Activated T-helper 1 cell treated with anti-CD3 and anti-CD28 coated beads, Interleukin-2, amount 50 U/mL, for 16 hours (primary cell): Measurements from ENCODE around the gene EN1.

Source experiments
- DNase-seq, 2 donors: peaks; one replicate each; pipeline ENCODE4 v3.0.0-alpha.2; 2020; ENCODE audit warnings: low read depth in 1 of 2, low spot score in 1 of 2

Gene EN1

GRCh38 chr2:118822572-118822971, 24.9 kb downstream of the EN1 start:
- DNase-seq, result no peak

- no peak for DNase-seq
Observed at GRCh38 chr2:118822015-118822414, 25.4 kb downstream of the EN1 start.

- DNase-seq, result no peak
Observed at GRCh38 chr2:118817469-118817868, 30.0 kb downstream of the EN1 start.

GRCh38 chr2:118816669-118817068, 30.8 kb downstream of the EN1 start:
- DNase-seq, result no peak

- no peak for DNase-seq
Observed at GRCh38 chr2:118815731-118816130, 31.7 kb downstream of the EN1 start.

DNA sequence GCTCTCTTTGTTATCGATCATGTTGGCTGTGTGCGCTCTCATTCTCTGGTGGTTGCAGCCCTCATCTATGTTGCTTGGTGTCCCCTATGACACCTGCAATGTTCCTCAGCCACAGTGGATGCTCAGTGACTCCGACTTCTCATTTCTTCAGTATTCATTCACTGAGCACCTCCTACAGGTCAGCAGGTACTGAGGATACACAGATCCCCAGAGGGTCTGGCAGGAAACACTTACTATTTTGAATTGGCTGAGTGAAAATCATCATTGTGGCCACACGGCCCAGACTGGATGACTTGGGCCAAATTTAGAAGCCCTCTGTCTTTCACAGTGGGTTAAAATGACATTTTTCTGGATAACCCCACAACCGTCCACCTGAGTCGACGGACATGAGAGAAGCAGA, 32.1 kb downstream of the EN1 start:
- no peak for DNase-seq

- no peak for DNase-seq
Observed at GRCh38 chr2:118814368-118814767, 33.1 kb downstream of the EN1 start.

DNA sequence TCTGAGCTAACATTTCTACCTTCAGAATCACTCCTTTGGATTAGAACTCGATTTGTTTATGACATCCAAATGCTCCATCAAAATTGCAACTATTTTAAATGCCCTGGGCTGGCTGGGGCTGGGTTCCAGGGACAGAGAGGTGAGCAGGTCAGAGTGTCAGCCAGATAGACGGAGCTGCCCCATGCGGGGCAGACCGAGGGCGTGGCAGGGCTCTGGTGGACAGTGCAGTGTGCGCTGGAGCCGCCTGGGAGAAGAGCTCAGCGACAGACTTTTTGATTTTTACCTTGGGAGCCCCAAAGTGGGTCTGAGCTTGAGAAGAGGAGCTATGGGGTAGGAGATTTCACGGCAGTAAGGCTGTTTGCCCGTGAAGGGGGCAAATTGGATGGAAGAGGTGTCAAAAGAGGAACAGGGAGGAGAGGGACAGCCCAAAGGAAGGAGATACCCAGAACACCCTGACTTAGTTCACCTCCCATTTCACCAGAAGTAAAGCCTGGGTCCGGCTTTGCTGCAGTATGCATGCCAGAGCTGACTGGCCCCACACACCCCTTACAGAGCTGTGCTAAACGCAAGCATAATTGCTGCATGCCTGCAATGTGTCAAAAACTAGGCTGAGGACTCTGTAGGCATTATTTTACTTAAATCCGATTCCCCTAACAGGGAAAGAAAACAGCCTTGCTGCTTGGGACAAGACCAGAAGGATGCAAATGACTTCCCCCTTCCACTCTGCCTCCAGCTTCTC, 33.7 kb downstream of the EN1 start:
- DNase-seq, result no peak

GRCh38 chr2:118813111-118813510, 34.3 kb downstream of the EN1 start:
- no peak for DNase-seq

GRCh38 chr2:118812552-118812951, 34.9 kb downstream of the EN1 start:
- DNase-seq, result no peak

DNA sequence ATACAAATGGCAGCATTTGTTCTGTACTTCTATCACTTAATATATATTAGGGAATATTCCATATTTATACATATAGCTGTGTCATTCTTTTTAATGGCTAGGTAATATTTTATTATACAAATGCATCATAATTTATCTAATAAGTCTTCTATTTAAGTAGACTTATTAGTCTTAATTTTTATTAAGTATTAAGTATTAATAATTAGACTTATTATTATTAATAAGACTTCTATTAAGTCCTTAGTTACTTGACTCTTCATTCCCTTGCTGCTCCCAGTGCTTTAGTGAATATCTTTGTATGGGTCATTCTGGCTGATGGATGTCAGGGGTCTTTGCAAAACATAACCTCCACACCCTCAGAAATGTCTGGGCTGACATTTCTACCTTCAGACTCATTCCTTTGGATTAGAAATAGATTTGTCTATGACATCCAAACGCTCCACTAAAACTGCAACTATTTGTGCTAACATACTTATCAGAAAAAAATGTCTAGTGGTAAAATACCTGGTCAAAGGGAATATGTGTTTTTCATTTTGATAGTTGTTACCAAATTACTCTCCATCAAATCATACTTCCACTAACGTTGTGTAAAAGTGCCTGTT, 35.8 kb downstream of the EN1 start:
- DNase-seq, result no peak

- no peak for DNase-seq
Observed at GRCh38 chr2:118810766-118811165, 36.7 kb downstream of the EN1 start.

DNA sequence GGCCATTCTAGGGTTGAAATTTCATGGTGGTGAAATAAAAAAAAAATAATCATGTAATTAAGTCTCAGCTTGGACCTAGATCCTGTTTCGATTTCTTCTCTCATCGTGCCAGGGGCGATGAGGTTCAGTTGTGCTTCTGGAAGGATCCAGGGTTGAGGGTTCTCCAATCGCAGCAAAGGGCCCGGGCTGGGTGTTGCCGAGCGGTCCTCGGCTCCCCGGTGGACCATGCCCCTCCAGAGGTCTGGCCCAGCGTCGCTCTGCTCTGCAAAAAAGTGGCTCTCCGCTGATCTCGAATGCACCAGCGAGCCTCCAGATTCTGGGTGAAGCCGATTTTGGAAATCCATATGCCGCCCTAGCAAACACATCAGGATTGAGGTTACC, 39.0 kb downstream of the EN1 start:
- DNase-seq, result no peak

- no peak for DNase-seq
Observed at GRCh38 chr2:118807668-118808428, 39.6 kb downstream of the EN1 start.

GRCh38 chr2:118806797-118807667, 40.4 kb downstream of the EN1 start:
- no peak for DNase-seq

DNA sequence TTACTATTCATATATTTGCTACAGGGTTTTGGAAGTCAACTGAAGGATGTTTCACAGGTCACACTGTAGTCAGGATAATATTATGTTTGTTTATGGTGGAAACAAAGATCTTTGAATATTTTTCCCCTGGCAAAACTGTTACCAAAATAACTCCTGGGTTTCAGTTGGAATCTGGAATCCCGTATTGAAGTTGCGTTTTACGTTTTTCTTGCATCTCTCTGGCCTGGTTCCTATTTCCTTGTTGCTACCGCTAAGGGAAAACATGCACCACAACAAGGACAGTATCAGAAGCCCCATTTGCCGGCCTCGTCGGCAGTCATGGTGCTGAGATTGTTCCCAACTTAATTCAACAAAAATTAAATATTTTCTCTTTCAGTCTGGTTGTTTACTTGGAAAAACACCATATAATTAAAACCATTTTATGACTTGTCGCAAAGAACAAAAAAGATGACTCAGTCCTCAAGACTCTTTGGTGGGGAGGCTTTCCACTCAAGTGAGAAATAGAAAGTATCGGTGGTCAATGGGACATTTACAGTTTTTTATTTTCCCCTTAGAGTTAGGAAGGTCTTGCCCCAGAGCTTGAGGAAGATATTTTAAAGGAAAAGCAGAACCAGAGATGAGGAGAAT, 42.3 kb downstream of the EN1 start:
- DNase-seq, result no peak

GRCh38 chr2:118803012-118803411, 44.4 kb downstream of the EN1 start:
- no peak for DNase-seq

- DNase-seq, result no peak
Observed at GRCh38 chr2:118801151-118801550, 46.3 kb downstream of the EN1 start.

DNA sequence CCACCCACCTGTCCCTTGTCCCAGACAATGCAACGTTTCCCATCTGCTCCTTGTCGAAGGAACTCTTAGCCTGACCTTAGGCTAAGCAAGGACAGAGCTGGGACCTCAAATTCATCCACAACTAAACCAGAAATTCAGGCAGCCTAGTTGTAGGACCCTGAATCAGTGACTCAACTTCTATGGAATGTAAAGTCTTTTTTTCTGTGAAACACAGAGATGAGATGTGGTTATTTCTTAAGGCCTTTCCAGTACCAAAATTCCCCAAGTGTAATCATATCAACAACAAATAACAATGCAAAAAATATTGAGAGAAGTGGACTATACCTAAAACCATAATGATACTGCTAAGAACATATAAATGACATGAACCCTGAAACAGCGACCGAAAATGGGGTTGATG, 46.7 kb downstream of the EN1 start:
- DNase-seq, result no peak

DNA sequence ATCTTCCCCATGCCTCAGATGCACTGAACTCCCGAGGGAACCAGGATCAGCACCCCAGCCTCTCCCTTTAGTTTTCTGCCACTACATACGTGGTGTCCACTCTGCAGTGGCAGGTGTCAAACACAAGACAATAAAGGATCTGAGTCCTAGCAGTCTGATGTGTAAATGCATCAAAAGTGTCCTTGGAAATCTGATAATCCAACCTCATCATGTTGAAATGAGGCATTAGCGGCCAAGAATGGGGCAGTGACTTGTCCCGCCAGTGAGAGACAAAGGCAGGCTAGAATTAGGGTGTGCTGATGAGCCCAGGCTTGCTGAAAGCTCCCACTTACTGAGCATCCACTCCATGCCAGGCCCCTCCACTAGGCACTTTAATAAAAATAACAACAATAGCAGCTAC, 52.9 kb downstream of the EN1 start:
- DNase-seq, result no peak
